Neuronal stem cell (in vitro differentiated cells): ENCODE measurements around the gene FCGR3B. TPM values are rescaled to one million over a fixed set of nuclear protein-coding genes. Genes with fewer than 3 reads are reported as not detected.

Experiments used
- DNase-seq: peaks from one replicate; pipeline ENCODE4 v3.0.0-alpha.2; 2013; ENCODE audit warnings: low spot score
- H2AFZ ChIP-seq: one replicate; pipeline ENCODE4 v1.6.1; 2013; ENCODE audit warnings: mild to moderate bottlenecking, low read length, inconsistent platforms
- H2AK5ac ChIP-seq: 2 replicates; pipeline ENCODE4 v1.6.1; 2013; ENCODE audit warnings: low read depth, mild to moderate bottlenecking, inconsistent platforms, low read length, moderate library complexity, mixed read lengths
- H2BK120ac ChIP-seq: 2 replicates; pipeline ENCODE4 v1.6.1; 2013; ENCODE audit warnings: low read depth, mild to moderate bottlenecking, inconsistent platforms, low read length, moderate library complexity, mixed read lengths
- H2BK12ac ChIP-seq: one replicate; pipeline ENCODE4 v1.6.1; 2013; ENCODE audit warnings: low read length, inconsistent platforms
- H2BK15ac ChIP-seq: 2 replicates; pipeline ENCODE4 v1.6.1; 2013; ENCODE audit warnings: mild to moderate bottlenecking, low read length, inconsistent platforms, mixed read lengths
- H2BK5ac ChIP-seq: one replicate; pipeline ENCODE4 v1.6.1; 2013; ENCODE audit warnings: inconsistent platforms, mild to moderate bottlenecking, low read length, moderate library complexity
- H3K14ac ChIP-seq: one replicate; pipeline ENCODE4 v1.6.1; 2013; ENCODE audit warnings: low read length, inconsistent platforms
- H3K18ac ChIP-seq: 2 replicates; pipeline ENCODE4 v1.6.1; 2013; ENCODE audit warnings: low read length, inconsistent platforms
- H3K23ac ChIP-seq: 2 replicates; pipeline ENCODE4 v1.6.1; 2013; ENCODE audit warnings: low read depth, mild to moderate bottlenecking, mixed read lengths, low read length, inconsistent platforms; ENCODE audit not compliant: poor library complexity
- H3K27ac ChIP-seq: replicated peaks from 3 replicates; pipeline ENCODE4 v1.5.1; 2013; ENCODE audit warnings: low read length, inconsistent platforms
- H3K27me3 ChIP-seq, 3 experiments: 2 replicates each; pipeline ENCODE4 v1.6.1; 2013; ENCODE audit warnings: low read length in 3 of 3, mild to moderate bottlenecking in 2 of 3, inconsistent platforms in 1 of 3, low read depth in 1 of 3, mixed read lengths in 1 of 3, moderate library complexity in 1 of 3; ENCODE audit not compliant: control insufficient read depth in 3 of 3, insufficient read depth in 3 of 3
- H3K36me3 ChIP-seq, 2 donors: replicated peaks in 1 of 2; 2 replicates each; pipeline ENCODE4 v1.6.1; 2013; ENCODE audit warnings: low read length in 2 of 2; ENCODE audit not compliant: control insufficient read depth in 2 of 2, insufficient read depth in 2 of 2
- H3K4ac ChIP-seq: 2 replicates; pipeline ENCODE4 v1.6.1; 2013; ENCODE audit warnings: inconsistent platforms, mild to moderate bottlenecking, low read length, moderate library complexity
- H3K4me1 ChIP-seq, 2 donors: 1 replicate in 1 of 2; 2 replicates in 1 of 2; pipeline ENCODE4 v1.6.1; 2013; ENCODE audit warnings: low read length in 2 of 2, low read depth in 1 of 2; ENCODE audit not compliant: control insufficient read depth in 2 of 2, insufficient read depth in 1 of 2
- H3K4me2 ChIP-seq: one replicate; pipeline ENCODE4 v1.6.1; 2013; ENCODE audit warnings: mild to moderate bottlenecking, low read length, inconsistent platforms; ENCODE audit not compliant: insufficient read depth, poor library complexity, severe bottlenecking
- H3K4me3 ChIP-seq, 2 donors: 2 replicates each; pipeline ENCODE4 v1.5.1; 2013; ENCODE audit warnings: low read length in 2 of 2, mild to moderate bottlenecking in 2 of 2, inconsistent platforms in 1 of 2, moderate library complexity in 1 of 2
- H3K79me1 ChIP-seq: one replicate; pipeline ENCODE4 v1.6.1; 2013; ENCODE audit warnings: low read depth, mild to moderate bottlenecking, inconsistent platforms, low read length, moderate library complexity
- H3K9ac ChIP-seq: one replicate; pipeline ENCODE4 v1.6.1; 2013; ENCODE audit warnings: mild to moderate bottlenecking, low read depth, low read length, inconsistent platforms; ENCODE audit not compliant: poor library complexity
- H3K9me3 ChIP-seq, 2 donors: replicated peaks in 1 of 2; 2 replicates each; pipeline versions ENCODE3 to v1.6.1; 2013; ENCODE audit warnings: low read length in 2 of 2, mild to moderate bottlenecking in 2 of 2, inconsistent platforms in 1 of 2, low read depth in 1 of 2, mixed read lengths in 1 of 2, moderate library complexity in 1 of 2; ENCODE audit not compliant: control insufficient read depth in 2 of 2, insufficient read depth in 1 of 2
- H4K8ac ChIP-seq: one replicate; pipeline ENCODE4 v1.6.1; 2013; ENCODE audit warnings: low read depth, mild to moderate bottlenecking, inconsistent platforms, low read length, moderate library complexity
- H4K91ac ChIP-seq: one replicate; pipeline ENCODE4 v1.6.1; 2013; ENCODE audit warnings: low read length, low read depth, mild to moderate bottlenecking, inconsistent platforms; ENCODE audit not compliant: poor library complexity
- WGBS, 2 donors: extraction: QIAGEN DNeasy Blood & Tissue Kit; methylation state at CpG; one replicate each; pipeline ENCODE4 v1.1.7; 2013; ENCODE audit warnings: missing lambda C conversion rate in 2 of 2, mixed read lengths in 1 of 2; ENCODE audit not compliant: insufficient read length in 2 of 2, insufficient replicate concordance in 1 of 2; ENCODE audit errors: extremely low coverage in 2 of 2; 5-methylcytosine and 5-hydroxymethylcytosine counted together
- polyA plus RNA-seq, 2 experiments: library from polyadenylated mRNA; stranded (reverse); fragments of 200-250 nt; gene quantifications; one replicate each; pipeline ENCODE4 v1.2.3, GENCODE V29; 2013

FCGR3B gene
- polyA plus RNA-seq (2013, experiment 1 of 2), result not detected
- not detected for polyA plus RNA-seq (2013, experiment 2 of 2)

GRCh38 chr1:161631076-161631475 lies at the start of gene FCGR3B:
Gene FCGR3B, minus strand, starts transcription at chr1:161631176. Its CDS starts 82 bp downstream, at chr1:161631094.
- Histone ChIP-seq H2AFZ (no peak within 1 kb of the TSS), H3K79me1 (no peaks in the 10 kb centered on the region), H3K4me2 (no peak within 1 kb of the TSS), H2AK5ac (no peak within 1 kb of the TSS), H3K23ac (no peak within 1 kb of the TSS), H3K18ac (no peak within 1 kb of the TSS), H3K9me3 (no peaks in the 10 kb centered on the region), H3K9ac (no peak within 1 kb of the TSS), H2BK120ac (no peak within 1 kb of the TSS), H3K14ac (no peak within 1 kb of the TSS), H2BK12ac (no peak within 1 kb of the TSS), H4K8ac (no peak within 1 kb of the TSS), H3K36me3 (no peaks in the 10 kb centered on the region), H3K27me3 (no peaks in the 10 kb centered on the region), H2BK5ac (no peak within 1 kb of the TSS), H3K4ac (no peak within 1 kb of the TSS), H4K91ac (no peak within 1 kb of the TSS), H2BK15ac (no peak within 1 kb of the TSS), H3K27ac (no peak within 1 kb of the TSS), H3K4me3 (no peak within 1 kb of the TSS), H3K4me1 (no peaks in the 10 kb centered on the region)
- WGBS, 2 donors, result no CpG with 5 or more reads among the region's 4 CpGs
- DNase-seq, result no peak

- no peak overlapping the region for H3K4ac ChIP-seq
- no peak overlapping the region for H2AK5ac ChIP-seq
- H3K27ac ChIP-seq, result no peak overlapping the region
- no peak overlapping the region for H3K4me3 ChIP-seq
- no peak for DNase-seq
- H3K27me3 ChIP-seq, result peaks cover 0 to 21% (median 0%) of the 10 kb centered on the region in 3 experiments
- no peak overlapping the region for H2AFZ ChIP-seq
- no peak overlapping the region for H3K18ac ChIP-seq
- no peak overlapping the region for H3K23ac ChIP-seq
- no peak overlapping the region for H3K14ac ChIP-seq
- peaks cover 0 to under 1% of the 10 kb centered on the region in 2 donors for H3K4me1 ChIP-seq
- H4K8ac ChIP-seq, result no peak overlapping the region
- H2BK120ac ChIP-seq, result no peak overlapping the region
- no CpG with 5 or more reads among the region's 3 CpGs for WGBS, 2 donors
- H3K9ac ChIP-seq, result no peak overlapping the region
- H4K91ac ChIP-seq, result no peak overlapping the region
- no peaks in the 10 kb centered on the region for H3K79me1 ChIP-seq
- H2BK15ac ChIP-seq, result no peak overlapping the region
- H3K9me3 ChIP-seq, result no peaks in the 10 kb centered on the region
- H3K36me3 ChIP-seq, result no peaks in the 10 kb centered on the region
- H2BK5ac ChIP-seq, result no peak overlapping the region
- H2BK12ac ChIP-seq, result no peak overlapping the region
- no peak overlapping the region for H3K4me2 ChIP-seq
These were observed 47.5 kb upstream of the FCGR3B start for GRCh38 chr1:161678500-161678899.

GRCh38 chr1:161676958-161677689 lies 46.1 kb upstream of the FCGR3B start:
- Histone ChIP-seq H2BK5ac (no peak overlapping the region), H4K8ac (no peak overlapping the region)
- WGBS, 2 donors, result no CpG with 5 or more reads among the region's 5 CpGs

GRCh38 chr1:161676441-161676840 lies 45.5 kb upstream of the FCGR3B start:
- H3K4ac ChIP-seq, result no peak overlapping the region
- H3K36me3 ChIP-seq, result no peaks in the 10 kb centered on the region
- no peak overlapping the region for H4K8ac ChIP-seq
- H2BK5ac ChIP-seq, result no peak overlapping the region
- no peak overlapping the region for H2AK5ac ChIP-seq
- no peak overlapping the region for H3K14ac ChIP-seq
- no peak overlapping the region for H2BK120ac ChIP-seq
- no peak overlapping the region for H3K9ac ChIP-seq
- H3K4me1 ChIP-seq, result peaks cover 0 to 2% of the 10 kb centered on the region in 2 donors
- no peak overlapping the region for H2BK15ac ChIP-seq
- H3K18ac ChIP-seq, result no peak overlapping the region
- H3K27ac ChIP-seq, result no peak overlapping the region
- peaks cover 0 to 21% (median 0%) of the 10 kb centered on the region in 3 experiments for H3K27me3 ChIP-seq
- H3K4me3 ChIP-seq, result no peak overlapping the region
- H2BK12ac ChIP-seq, result no peak overlapping the region
- H3K23ac ChIP-seq, result no peak overlapping the region
- no peak for DNase-seq
- H3K79me1 ChIP-seq, result no peaks in the 10 kb centered on the region
- H3K9me3 ChIP-seq, result no peaks in the 10 kb centered on the region
- H3K4me2 ChIP-seq, result no peak overlapping the region
- H2AFZ ChIP-seq, result no peak overlapping the region
- no CpG with 5 or more reads among the region's 2 CpGs for WGBS, 2 donors
- no peak overlapping the region for H4K91ac ChIP-seq

More at GRCh38 chr1:161676958-161677689, 46.1 kb upstream of the FCGR3B start:
- Histone ChIP-seq H3K36me3 (no peaks in the 10 kb centered on the region), H2BK120ac (no peak overlapping the region), H4K91ac (no peak overlapping the region), H3K23ac (no peak overlapping the region), H3K27me3 (peaks cover 0 to 21% (median 0%) of the 10 kb centered on the region in 3 experiments), H3K4me3 (no peak overlapping the region), H3K14ac (no peak overlapping the region), H3K4me2 (no peak overlapping the region), H3K4me1 (peaks cover 0 to 2% of the 10 kb centered on the region in 2 donors), H3K4ac (no peak overlapping the region), H2BK15ac (no peak overlapping the region), H3K18ac (no peak overlapping the region), H3K79me1 (no peaks in the 10 kb centered on the region), H2AFZ (no peak overlapping the region), H2AK5ac (no peak overlapping the region), H3K27ac (no peak overlapping the region), H2BK12ac (no peak overlapping the region), H3K9me3 (no peaks in the 10 kb centered on the region), H3K9ac (no peak overlapping the region)
- no peak for DNase-seq
